ENCODE measurements around the gene NFASC.
A peak's percentile ranks its signal among the peaks of the same experiment; 100 is the strongest.

Gene NFASC

DNA sequence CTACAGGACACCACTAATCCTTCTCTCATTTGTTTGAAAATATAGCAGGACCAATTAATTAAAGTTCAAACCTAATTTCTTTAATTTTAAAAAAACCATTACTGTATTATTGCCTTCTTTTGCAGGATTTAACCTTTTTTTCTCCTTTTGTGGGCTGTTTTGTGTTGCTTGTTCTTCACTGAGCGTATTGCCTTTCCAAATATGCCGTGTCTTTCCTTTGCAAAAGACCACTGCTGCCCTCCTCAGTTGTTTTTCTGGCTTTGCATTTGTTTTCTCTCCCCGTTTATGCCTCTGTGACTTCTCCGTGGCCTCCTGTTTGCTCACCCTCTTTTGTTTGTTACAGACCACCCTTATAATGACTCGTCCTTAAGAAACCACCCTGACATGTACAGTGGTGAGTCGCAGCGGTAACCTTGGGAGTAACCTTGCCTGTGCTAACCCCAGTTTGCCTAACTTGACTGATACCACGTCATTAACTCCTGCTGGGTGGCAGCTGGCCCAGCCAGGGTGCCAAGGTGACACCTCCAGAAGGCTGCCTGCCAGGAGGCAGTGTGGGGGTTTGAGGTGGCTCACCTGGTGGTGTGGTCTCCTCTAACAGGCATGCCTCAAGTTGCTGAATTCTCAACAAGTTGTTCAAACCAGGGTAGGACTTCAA lies 91.2 kb downstream of the NFASC start:
- DNase-seq = no peak

DNA sequence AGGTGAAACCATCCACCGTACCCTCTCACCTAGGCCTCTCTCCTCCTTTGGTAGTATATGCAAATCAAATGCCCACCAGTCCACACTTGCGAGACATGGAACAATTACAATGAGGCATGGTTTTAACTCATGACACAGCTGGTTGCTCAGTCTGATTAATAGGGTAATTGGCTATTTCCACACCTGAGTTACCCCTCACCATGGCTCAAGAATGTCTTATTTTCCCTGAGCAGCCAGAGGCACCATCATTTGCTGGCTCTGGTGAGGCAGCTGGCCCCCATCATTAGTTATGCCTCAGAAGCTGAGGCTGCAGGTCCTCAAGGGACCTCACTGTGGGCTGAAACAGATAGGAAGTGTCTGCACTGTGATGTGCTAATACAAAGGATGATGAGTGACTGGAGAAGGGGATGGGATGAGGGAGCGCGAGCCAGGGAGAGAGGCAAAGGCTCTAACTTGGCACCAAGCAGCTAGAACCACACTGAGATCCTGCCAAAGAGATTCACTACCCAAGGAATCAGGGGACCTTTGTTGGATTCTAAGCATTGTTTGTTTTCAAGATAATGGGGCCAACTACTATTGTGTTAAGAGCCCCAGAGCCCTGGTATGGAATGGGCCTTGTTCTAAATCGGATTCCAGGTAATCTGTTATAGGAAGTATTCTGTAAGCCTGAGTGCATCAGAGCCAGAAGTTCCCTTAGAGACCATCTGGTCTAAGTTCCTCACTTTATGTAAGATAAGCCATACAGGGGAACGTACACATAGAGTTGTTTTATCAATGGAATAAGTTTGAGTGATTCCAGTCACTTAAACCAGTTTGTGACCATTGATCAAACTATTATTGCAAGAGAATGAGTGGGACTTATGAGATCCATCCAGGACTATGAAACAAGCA lies 92.3 kb downstream of the NFASC start:
- no peak for DNase-seq

DNA sequence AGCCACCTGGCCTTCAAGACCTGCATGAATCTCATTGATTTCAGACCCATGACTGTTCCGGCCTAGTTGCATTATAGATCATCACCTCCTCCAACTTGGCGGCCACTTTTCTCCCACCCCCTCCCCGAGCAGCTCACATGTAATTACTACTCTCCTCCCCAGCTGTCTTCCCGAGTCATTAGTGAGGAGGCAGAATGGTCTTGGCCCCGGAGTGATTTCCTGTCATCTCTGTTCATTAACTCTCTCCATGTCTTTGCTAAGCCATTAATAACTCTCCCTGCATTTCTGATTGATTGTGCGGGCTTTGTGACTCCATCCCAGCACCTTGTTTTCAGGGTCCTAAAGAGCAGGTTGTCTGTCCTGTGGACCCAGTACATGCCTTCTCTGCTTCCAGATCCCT lies 96.8 kb downstream of the NFASC start:
- DNase-seq = no peak

DNA sequence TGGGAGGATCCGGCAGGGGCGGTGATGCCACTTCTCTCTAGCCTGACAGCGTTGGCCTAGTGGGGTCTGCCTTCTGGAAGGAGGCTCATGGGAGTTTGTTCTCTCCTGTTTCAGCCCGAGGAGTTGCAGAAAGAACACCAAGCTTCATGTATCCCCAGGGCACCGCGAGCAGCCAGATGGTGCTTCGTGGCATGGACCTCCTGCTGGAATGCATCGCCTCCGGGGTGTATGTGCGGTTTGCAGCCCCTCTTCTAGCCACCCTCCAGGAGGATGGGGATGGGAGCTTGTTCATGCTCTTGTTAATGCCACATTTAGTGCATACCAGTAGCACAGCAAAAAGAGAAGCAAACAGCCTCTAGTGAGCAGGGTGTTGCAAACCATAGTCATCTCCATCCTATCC lies 97.5 kb downstream of the NFASC start:
- DNase-seq = no peak

DNA sequence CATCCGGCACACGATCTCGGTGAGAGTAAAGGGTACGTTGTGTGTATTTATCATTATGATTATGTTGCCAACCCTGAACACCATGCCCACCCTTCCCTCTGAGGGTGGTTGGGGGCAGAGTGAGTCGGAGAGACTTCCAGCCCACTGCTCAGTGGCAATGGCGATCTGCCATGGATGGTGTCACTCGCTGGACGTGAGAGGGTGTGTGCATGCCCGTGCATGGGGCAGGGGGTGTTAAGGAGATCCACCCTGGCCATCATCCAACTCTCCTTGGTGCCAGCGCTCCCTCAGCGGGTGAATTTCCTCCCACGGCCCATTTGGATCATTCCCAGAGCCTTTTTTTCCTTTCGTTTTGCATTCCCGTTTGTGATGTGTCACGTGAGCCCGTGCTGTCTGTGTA lies 98.3 kb downstream of the NFASC start:
- no peak for DNase-seq

DNA sequence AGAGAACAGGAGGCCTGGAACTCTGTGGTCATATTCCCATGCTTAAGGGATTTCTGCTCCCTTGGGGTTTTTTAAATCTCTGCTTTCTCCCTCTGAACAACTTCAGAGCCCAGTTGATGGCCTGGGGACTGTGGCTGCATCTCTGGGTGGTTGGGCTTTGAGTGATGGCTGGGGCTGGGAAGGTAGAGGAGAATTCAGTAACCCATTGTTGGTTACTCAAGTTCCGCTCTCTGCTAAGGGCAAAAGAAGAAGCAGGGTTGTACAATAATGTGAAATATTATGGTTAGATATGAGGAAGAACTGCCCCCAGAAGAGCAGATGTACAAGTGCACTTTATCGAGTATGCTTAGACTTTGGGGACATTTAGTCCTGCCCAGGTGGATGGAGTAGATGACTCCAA lies 100.3 kb downstream of the NFASC start:
- no peak for DNase-seq

DNA sequence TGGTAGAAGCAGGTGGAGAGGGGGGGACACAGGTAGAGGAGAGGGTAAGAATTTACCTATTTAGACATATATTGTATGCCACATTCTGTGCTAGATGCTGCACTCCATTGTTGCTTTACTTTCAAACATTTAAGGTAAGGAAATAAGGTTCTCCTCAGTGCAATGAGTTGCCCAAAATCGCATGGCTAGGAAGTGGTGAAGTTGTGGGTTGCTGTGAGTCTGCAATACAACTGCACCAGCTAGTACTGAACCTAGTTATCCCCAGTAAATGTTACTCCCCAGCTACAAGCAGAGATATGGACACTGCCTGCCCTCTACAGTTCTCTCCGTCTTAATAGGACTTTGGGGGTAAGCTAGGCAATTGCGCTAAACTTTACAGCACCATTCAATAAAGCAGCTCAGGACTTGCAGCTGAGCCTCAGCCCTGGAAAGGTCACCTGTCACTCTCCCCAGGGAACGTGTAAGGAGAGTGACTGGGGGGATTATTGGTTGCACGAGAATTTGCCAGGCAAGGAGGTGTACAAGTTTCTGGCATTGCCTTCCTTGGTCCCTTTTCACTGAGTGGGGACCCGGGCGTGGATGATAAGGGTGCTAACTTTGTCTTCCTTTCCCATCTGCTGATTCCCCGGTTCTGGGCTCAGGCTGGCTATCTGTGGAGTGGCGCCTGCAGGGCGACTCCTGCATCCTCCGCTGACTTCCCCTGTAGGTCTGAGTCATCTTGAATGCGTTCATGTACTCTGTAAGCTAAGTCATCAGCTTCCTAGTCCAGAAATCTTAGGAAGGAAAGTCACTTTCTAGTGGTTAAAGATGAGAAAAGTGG lies 101.1 kb downstream of the NFASC start:
- DNase-seq = no peak

DNA sequence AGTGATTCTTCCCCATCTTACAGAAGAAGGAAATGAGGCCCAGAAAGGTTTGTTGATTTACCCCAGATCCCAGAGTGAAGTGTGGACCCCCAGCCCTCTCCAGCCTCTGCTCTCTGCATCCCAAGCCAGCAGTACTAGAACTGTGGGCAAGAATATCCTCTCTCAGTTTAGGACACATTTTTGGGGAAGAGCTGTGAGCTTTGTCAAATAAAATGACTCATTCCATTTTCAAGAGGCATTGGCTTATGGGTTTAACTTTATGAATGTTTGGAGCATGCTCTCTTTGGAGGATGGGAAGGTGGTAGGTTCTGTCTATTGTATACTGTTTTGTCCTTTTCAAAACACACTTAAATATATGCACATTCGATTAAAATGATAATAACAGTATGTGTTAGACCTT lies 101.8 kb downstream of the NFASC start:
- no peak for DNase-seq

DNA sequence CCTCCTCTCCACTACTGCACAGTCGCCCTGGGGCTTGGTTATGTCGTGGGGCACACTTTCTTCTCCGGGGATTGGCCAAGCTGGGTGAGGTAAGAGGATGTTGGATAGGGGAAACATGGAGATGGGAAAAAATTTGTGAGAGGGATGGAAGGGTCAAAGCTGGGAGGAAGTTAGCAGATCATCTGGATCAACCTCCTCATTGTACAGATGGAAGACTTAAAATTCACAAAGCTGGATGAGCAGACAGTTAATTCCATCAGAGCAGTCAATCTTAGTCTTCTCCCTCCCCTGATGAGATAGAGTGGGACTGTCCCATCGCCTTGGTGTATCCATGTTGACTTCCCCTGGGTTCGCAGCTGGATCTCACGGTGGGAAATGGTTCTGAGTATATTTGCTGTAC lies 102.8 kb downstream of the NFASC start:
- DNase-seq = no peak

DNA sequence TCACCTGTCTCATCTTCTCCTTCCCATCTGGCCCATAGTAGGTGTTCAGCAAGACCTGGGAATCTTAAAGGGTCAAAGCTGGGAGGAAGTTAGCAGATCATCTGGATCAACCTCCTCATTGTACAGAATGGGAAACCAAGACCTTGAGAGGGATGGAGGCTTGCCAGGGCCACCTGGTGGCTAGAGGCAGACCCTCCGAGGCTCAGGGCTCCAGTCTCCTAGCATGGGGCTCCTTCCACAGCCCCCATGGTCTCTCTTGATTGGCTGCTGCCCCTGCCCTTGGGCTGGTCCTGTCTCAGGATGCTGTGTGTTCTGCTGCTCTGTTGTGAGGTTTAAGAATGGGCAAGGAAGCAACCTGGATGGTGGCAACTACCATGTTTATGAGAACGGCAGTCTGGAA lies 103.7 kb downstream of the NFASC start:
- no peak for DNase-seq

DNA sequence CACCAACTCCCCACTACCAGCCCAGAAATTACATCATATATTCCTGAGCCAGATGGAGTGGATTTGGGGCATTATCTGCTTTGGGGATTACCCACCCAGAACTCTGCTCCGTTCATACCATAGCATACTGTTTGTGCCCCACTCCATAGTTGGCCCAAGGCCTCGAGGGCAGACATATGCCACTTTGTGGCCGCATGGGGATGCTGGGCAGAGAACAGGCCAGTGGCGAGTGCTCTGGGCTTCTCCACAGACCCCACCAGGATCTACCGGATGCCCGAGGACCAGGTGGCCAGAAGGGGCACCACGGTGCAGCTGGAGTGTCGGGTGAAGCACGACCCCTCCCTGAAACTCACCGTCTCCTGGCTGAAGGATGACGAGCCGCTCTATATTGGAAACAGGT lies 104.4 kb downstream of the NFASC start:
- DNase-seq = no peak

DNA sequence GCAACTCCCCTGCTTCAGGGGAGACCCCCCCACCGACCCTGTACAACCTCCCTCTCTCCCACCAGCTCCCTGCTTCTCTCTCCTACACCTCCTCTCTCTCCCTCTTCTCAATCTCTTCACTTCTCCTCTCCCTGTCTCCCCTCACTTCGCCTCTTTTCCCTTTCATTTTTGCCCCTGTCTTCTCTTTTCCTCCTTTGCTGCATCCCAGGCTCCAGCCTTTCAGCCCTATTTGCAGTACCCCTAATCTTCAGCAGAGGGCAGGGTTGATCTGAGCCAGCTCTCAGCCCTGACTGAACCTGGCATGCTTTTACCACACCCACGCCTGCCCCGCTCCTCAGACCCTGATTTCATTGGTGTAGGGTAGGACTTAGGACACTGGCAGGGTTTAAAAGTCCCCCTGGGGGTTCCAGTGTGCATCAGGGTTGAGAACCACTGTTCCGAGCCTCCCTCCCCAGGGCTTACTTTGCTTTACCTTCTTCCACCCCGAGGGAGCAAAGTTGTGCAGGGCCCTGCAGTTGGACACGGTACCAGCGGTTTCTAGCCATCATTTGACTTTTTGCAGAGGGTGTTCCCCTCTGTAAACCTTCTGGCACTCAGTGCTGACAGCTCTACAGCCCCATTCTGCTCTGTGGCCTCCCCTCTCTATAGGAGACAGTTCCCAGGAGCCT lies 105.0 kb downstream of the NFASC start:
- peak; percentile 67 for DNase-seq

DNA sequence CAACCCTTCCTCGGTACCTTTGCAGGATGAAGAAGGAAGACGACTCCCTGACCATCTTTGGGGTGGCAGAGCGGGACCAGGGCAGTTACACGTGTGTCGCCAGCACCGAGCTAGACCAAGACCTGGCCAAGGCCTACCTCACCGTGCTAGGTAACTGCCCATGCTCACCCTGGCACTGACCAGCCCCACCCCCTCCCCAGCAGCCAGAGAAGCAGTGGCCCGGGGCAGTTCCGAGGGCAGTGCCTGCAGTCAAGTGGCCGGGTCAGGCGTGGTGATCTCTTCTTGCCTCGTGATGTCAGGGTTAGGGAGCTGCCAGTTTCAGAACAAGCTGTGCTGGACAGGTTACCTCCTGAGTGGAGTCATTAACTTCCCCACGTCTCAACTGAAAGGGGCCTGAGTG lies 106.0 kb downstream of the NFASC start:
- no peak for DNase-seq

DNA sequence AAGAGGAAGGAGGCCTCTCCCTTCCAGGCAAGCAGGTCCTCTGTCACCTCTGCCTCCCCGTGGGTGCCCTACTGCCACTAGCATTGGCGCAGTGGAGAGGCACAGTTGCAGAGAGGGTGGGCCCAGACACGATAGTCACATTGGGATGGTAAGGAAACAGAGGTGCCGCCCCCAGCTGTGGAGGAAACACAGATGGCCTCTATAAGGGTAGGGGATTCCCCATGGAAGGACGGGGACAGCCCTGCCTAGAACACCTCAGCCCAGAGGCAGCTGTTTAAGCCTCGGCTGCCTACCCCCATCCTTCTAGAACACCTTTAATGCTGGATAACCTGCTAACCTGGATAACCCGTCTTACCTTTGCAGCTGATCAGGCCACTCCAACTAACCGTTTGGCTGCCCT lies 106.7 kb downstream of the NFASC start:
- DNase-seq = no peak

DNA sequence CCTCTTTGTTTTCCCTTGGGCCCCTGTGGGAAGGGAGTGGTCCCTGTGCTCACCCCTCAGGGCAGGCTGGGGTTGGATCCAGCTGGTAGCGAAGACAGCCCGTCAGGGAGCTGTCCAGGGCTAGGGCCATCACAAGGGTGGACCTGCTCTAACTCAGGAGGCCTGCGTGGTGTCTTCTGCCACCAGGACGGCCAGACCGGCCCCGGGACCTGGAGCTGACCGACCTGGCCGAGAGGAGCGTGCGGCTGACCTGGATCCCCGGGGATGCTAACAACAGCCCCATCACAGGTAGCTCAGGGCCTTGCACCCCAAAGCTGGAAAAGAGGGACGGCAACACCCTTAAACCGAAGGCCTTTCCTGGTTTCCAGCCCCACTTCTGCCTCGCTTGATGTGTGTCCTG lies 108.1 kb downstream of the NFASC start:
- DNase-seq = no peak

DNA sequence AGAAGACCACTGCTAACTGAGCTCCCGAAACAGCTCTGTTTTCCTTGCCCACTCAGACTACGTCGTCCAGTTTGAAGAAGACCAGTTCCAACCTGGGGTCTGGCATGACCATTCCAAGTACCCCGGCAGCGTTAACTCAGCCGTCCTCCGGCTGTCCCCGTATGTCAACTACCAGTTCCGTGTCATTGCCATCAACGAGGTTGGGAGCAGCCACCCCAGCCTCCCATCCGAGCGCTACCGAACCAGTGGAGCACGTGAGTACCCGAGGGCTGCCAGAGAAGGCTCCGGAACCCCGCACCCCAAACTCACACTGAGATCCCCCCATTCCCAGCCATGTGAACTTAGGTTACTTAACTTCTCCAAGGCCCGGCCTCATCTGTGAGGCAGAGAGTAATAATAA lies 108.6 kb downstream of the NFASC start:
- DNase-seq = no peak

DNA sequence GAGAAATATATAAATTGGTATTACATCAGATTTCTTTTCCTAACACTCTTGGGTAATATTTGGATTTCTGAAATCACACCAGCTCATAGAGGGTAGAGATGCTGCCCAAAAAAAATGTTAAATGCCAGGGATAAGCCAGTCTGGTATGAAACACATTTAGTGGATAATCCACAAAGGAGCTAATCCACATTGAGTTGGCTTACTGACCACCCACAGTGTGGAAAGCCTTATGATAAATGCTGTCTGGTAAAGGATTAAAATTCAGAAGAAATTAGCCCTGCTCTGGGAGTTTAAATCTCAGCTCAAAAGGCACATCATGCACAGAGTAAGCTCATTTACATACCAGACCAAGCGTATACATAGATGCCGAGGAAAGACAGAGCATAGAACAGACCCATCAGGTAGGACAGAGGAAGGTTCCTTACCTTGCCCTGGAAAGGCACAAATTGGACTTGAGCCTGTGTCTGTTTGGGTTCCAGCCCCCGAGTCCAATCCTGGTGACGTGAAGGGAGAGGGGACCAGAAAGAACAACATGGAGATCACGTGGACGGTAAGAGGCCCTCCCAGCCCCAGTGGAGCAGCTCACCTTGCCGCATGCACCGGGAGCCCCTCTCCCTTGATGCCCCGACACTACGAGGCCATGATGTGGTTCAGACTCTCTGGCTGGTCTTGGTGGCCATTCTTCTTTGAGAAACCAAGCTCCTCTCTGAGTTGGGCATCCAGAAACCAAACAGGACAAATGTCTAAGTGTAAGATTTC lies 109.4 kb downstream of the NFASC start:
- no peak for DNase-seq

DNA sequence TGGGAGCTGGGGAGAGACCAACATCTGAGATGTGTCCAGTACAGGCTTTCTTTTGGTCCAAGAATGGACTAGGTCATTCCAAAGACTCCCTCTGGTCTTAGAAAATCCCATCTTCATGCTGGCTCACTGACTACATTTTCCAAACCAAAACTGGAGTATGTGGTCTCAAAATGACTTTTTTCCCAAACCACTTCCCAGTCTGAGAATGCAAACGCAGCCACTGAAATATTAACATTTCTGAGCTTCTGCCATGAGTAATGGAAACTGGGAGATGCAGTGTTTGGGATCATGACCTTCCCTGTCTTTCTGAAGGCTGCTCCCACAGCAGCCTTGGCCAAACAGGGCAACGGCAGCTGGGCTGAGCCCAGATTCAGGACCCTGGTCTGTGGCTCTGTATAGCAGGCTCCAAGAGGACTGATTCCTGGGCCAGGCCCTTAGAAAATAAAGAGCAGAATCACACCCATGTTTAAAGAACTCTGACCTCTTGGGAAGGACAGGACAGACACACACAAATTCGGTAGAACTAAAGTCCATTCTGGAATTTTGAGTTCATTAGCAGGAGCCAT lies 110.3 kb downstream of the NFASC start:
- DNase-seq = no peak

DNA sequence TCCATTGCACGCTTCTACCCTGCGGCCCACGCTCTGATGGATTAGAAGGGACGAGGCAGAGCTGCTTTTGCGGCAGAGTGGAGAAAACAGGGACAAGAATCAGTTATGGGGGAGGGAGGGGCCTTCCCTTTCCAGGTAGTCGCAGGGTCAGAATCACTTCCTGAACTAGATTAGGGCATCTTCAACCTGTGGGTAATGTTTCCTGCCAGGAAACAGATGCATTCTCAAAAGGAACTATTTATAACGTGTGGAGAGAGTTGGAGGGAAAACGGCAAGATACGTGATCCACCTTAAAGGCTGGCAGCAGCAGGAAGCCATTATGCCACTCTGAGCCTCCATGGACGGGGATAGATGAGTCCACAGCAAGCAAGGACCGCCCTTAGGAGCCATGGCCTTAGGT lies 112.5 kb downstream of the NFASC start:
- no peak for DNase-seq

DNA sequence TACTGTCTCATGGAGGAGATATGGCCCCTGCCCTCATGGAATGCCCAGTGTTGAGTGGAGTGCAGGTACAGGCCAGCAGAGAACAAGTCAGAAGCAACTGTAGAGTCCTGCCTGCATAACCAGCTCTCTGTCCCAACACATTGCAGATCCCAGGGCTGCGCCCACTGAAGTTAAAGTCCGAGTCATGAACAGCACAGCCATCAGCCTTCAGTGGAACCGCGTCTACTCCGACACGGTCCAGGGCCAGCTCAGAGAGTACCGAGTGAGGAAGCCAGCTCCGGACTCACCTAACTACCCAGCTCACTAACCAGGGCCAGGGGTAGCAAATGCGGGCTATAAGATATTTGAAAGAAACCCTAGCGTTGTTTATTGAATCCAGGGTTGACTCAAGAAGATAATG lies 113.2 kb downstream of the NFASC start:
- DNase-seq = no peak

DNA sequence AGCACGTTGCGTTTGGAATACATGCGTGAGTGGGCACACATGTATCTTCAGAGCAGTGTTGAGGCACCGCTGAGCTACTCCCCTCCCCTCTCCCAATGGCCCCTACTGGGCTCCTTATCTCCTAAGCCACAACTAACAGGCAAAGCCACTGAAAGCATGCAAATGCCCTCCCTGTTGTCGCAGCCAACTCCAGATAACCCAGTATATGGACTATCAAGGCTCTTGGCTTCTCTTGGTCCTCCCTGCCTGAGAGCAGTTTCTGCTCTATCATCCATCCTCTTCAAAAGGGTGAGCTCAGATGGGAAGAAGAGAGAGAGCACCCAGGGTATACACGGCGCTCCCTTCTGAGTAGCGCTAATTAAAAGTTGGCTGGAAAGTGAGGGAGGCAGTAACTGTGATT lies 113.8 kb downstream of the NFASC start:
- no peak for DNase-seq

DNA sequence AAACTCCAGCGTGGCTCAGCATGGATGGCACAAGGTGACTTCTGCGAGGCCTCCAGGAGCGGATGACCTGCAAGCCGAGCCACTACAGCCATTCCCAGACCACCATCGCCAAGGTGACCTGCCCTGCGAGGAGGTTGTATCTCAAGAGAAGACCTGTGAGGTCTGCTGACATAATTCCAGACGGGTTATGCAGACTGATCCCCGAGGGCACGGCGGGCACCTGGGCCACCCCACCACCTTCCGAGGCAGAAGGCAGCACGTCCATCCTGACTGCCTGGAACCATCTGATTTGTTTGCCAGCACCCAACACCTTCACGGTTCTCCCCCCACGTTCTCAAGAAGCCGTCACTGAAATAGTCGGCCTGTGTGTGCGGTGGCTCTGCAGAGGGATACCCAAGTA lies 115.5 kb downstream of the NFASC start:
- DNase-seq = no peak

Data from right hindlimb (tissue), 1 donor.